ENCODE data around the gene ISM2.

Gene ISM2

DNA sequence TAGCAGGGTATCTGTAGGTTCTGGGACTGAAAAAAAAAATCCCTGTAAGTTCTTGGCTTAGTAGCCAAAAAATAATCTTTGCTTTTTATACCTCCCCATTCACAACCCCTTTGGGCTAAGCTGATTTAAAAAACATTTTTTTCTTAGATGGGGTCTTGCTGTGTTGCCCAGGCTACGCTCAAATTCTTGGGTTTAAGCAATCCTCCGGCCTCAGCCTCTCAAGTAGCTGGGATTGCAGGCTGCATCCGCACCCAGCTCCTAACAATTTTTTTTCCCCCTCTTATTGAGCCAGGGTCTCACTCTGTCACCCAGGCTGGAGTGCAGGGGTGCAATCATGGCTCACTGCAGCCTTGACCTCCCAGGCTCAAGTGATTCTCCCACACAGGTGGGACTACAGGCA is 9.1 kb upstream of the ISM2 start:
- no peak for DNase-seq

DNA sequence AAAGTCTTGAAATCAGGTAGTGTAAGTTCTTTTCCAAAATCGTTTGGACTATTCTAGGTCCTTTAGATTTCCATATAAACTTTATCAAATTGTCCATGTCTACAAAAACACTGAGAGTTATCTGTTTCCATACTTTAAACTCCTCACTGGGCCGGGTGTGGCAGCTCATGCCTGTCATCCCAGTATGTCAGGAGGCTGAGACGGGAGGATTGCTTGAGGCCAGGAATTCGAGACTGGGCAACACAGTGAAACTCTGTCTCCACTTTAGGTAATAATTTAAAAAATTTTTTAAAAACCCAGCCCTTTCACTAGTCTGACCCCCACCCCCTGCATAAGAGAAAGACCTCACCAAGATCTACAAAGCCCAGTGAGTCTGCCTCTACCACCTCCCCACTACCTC is 6.4 kb upstream of the ISM2 start:
- DNase-seq: no peak

DNA sequence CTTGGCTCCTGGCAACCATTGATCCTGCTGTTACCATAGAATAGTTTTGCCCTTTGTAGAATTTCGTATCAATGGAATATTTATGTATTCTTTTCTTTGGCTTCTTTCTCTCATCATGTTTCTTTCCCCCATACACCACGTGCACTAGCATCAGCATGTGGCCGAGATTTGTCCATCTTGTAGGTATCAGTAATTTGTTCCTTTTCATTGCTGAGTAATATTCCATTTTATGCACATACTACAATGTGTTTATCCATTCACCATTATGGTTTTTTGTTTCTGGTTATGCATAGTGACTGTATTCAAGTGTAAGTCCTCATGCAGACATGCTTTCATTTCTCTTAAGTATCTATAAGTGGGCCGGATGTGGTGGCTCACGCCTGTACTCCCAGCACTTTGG is 4.5 kb upstream of the ISM2 start:
- DNase-seq: no peak

DNA sequence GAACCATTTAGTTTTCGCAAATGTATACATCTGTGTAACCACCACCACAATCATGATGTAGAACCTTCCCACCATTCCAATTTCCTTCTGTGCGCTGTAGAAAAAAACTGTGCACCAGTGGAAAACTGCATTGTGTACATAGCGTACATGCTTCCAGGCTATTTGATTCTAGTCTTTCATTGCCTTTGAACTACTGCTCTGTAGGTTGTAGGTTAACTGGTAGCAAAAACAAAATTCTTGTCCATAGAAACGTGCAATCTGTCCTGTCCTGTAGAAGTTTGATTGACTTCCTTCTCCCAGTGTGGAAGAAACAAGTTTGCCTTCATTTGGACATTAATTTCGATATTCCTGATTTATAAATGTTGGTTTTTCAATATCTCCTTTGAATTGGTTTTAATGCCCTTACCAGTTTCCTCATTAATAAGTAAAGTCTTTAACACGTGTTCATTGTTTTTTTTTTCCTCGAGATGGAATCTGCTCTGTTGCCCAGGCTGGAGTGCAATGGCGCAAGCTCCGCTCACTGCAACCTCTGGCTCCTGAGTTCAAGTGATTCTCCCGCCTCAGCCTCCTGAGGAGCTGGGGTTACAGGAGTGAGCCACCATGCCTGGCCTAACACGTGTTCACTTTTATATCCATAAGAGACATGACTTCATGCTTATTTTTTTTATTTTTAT is 3.6 kb upstream of the ISM2 start:
- DNase-seq: no peak

DNA sequence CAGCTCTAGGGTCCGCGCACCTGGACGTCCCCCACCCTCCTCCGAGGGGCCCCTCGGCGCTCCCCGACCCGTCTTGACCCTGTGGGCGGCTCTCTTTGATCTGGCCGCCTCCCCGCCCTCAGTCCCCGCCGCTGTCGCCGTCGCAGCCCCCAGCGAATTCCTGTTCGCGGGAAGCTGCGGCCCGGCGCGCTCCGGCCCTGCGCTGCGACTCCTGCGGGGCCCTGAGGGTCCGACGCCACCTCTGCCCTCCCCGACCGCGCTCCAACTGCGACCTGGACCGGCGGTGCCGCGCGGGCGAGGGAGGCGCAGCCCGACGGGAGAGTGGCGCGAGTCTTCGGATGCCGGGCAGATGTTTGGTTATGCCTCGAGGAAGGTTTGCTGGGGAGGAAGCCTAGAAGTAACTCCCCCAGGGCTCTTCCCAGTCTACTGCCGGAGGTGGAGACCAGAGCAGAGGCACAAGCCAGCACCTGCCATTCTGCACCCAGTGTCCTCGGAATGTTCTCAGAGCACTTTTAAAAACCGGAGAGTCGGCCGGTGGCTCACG is 440 bp upstream of the ISM2 start:
- no peak for DNase-seq

DNA sequence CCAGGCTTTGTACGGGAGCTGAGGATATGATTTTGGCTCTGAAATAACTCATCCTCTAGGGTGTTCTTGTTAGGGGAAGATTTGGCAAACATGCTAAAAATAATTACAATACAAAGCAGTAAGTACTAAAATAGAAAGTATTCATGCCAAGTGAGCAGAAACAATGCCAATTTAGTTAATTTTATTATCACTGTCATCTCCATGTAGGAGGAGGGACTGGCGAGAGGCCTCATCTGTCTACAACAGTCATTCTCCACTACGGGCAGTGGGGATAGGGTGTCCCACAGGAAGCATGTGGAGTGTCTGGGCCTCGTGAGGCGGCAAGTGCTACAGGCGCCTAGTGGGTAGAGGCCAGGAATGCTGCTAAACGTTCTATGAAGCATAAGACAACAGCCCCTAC is 3.3 kb downstream of the ISM2 start:
- DNase-seq: no peak

DNA sequence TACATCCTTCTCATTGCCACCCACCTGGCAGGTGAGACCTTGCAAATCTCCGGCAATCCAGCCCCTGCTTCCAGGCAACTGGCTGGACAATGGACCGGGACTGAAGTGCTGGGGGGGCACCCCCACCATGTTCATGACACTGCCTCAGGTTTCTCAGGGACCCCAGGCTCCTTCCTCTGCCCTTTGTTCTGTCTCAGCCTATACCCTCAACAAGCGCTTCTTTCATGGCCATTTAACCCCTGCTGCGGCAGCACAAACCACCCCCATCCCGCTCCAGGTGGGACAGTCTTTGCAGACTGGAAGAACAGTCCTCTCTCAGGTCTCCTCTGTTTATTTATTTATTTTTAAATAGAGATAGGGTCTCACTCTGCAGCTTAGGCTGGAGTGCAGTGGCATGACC is 7.6 kb downstream of the ISM2 start:
- DNase-seq: no peak

DNA sequence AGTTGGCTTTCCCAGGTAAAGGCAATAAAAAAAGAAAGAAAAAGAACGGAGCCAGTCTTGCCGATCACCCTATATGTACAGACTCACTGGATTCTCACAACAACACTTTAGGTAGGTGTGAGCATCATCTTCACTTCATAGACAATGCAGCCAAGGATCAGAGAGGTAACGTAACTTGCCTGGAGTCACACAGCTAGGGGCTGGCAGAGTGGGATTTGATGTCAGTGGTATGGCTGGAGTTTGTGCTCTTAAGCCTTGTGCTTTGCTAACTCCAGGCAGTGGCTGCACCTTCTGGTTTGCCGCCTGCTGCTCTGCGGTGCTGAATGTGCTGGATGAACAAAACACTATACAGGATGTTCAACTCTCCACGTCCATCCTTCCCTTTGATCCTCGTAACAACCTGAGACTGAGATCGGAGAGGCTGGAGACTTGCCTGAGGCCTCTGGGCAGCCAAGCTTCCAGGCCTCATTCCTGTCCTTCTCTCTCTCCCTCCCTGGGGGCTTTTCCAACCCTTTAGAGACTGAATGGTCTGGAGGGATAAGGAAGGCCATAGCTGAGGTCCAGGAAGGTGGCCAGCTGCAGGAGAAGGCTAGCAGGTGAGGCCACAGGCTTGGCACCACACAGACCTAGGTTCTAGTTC is 8.1 kb downstream of the ISM2 start:
- DNase-seq: no peak

DNA sequence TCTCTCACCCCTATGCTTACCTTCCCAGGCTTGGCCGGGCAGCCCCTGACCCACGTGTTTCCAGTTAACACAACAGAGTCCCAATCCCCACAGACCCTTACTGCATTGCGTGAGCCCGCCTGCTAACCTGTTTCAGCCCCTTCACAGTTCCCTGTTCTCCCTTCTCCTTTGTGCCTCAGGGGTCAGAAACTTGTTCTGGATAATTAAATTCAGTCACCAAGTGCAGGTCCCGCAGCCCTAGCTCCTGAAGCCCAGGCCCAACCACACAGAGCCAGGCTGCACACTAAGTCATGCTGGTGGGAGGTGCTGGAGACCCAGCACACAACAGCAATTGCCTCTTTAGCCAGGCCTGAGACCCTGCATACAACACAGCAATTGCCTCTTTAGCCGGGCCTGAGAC is 9.6 kb downstream of the ISM2 start:
- no peak for DNase-seq

DNA sequence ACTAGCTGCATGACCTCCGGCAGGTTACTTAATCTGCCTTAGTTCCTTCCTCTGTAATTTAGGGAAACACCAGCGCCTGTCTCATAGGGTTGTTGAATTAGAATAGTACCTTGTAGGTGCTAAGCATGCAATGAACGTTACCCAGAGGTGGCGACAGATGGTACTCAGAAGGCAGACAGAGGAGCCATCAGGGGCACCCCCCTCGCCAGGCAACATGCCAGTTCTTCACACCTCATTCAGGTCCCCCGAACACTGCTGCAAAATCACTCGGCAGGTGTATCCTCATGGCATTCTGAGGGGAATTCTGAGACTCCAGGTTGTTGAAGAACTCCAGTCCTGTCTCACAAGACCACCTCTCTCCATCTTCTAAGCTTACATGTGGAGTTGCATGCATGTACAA is 10.1 kb downstream of the ISM2 start:
- DNase-seq: no peak

DNA sequence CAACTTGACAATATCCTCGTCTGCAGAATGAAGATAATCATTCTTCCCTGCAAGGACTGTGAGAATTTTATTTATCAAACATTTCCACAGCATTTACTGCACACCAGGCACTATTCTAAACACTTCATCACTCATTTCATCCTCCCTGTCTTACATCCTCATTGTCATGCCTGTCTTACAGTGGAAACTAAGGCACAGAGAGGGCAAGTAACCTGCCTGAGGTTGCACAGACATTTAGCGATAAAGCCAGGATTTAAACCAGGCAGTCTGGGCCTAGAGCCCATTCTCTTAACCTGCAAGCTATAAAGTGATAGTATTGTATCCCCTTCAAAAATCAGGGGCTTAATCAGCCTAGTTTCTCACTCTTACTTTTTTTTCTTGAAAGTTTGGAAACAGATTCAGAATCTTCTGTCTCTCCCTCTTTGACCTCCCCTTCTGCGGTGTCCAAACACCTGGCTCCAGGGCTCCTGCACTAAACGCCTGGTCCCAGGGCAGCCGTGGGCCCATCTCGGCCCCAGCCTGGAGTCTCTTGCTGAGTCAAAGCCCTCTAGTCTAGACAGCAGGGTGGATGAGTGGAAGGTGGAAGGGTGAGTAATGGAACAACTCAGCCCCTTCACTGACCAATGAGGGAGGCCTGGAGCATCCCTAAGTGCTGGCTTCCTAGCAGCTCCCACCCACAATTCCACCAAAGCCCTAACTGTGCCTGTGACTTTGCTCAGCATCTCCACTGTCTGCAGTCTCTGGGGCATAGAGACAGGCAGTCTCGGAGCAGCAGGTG is 12.5 kb downstream of the ISM2 start:
- DNase-seq: no peak

DNA sequence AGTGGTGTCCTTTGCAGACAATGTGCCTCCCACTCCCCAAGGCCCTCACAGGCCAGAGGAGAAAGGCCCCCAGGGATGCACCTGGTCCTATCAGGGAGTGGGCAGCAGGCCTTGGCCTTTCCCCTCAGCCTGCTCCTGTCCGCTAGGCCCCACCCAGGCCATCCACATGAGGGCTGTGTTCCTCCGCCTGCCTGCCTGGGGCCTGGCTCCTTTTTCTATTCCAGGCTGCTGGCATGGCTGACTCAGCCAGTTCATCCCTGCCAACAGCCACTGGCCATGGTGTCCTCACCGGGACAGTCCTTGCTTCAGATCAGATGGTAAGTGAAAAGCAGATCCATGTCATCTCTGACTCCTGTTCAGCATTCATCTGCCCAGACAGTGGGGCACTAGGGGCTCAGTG is 13.4 kb downstream of the ISM2 start:
- no peak for DNase-seq

DNA sequence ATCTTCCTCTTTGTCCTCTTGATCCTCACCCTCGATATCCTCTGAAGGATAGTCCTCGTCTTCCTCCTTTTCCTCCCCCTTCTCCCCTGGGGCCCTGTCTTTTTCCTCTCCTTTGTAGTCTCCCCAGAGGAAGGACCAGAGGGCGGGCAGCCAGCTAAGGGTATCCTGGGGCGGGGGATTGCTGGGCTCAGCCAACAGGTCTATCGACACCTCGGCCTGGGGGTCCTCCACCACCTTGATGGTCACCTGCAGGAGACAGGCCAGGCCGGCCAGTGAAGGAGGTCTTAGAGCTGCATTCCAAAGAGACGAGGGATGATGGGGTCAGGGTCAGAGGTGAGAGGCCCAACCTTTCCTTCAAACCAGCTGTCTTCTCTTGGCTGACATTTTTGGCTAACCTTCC is 16.2 kb downstream of the ISM2 start:
- no peak for DNase-seq

DNA sequence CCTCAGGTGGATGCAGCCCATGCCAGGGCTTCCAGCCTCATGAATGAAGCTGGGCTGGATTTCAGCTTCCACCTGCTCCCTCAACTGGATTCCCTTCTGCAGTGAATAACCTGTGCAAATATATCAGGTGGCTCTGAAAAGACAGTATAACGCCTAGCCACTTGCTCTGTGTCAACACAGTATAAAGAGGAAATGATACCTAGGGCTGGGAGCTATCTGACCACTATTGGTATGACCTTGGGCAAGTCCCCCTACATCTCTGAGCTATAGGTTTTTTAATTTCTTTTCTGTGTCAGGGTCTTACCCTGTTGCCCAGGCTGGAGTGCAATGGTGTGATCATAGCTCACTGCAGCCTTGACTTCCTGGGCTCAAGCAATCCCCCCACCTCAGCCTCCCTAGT is 19.8 kb downstream of the ISM2 start:
- DNase-seq: no peak

DNA sequence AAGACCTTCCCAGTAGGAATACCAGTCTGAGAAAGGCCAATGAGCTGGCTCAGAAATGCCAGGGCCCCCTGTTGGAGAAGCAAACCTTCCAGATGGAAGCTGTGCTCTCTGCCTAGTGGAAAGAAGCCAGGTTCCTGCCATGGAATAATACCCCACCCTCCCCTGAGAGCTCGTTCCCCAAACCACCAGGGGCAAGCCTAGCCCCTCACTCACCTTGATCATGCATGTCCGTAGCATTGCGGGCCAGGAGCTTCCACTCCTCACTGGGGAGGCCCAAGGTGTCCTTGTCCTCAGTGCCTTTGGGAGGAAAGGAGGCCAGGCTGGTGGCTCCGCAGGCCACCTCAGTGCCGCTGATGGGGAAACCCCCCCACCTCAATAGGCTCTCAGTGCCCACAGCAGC is 20.6 kb downstream of the ISM2 start:
- no peak for DNase-seq

DNA sequence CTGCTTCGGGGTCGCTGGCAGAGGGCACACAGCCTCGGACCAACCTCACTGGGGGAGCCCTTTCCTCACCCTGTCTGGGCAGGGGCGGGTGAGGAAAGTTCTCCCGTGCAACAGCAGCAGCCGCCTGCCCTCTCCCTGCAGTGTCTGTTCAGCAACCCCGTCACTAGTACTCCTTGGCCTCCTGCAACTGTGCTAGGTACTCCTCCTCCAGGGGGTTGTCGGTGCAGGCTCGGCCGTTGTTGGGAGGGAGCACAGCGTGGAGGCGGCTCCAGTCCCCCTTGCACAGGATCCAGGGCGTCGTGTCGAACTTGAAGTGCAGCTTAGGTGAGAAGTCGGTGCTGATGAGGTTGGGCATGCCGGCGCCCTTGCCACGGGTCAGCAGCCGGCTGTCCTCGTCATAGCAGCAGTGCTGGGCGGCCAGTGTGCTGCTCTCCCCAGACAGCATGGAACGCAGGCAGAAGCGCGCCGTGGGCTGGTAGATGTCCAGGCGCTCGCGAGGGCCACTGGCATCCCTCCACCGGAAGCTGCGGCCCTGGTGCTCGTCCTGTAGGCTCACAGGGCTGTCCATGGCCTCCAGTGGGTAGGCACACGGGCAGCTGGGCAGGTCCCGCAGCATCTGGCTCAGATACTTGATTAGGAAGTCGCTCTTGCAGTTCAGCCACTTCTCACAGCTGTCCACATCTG is 23.0 kb downstream of the ISM2 start:
- DNase-seq: no peak

DNA sequence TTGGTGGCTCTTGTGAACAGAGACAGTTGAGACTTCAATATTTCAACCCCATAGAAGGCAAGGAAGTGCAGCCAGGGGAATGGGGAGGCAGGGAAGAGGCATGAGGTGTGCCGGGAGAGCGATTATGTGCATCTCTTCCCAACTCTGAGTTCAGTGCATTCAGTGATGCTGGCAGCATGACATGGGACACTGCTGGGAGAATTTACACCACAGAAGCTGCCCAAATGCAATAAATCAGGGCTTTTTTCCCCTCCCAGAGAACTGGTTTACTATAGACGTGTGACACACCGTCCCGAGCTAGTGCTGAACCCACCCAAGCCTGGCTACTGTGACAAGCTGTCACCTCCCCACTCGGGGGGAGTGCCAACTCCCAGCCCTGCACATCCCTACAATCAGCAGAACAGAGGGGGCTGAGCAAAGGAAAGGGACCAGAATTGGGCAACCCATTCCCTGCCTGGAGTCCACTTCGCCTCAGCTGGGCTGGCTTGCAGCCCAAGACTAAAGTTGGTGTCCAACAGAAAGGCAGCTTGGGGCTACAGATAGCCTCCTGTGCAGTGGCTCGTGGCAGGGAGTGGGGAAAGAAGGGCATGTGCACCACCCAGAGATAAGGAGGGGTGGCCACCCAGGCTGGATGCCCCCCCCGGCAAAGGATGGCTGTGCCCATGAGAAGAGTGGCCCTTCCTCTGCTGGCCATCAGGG is 24.0 kb downstream of the ISM2 start:
- no peak for DNase-seq

DNA sequence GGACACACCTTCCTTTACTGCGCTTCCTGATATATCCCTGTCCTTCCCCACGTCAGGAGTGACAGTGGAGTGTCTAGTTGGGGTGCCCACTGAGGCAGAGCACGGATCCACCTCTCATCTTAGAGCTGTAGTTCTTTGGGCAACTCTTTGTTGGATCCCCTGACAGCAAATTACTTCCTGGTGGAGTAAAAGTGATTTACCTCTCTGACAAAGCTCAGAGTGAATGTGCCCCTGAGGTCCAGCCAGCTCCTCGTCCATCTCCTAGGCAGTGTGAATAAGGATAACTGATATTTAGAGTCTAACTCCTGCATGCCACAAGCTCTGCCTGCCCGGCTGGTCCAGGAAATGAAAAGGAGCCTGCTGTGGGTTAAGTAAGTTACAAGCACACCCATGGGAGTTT is 24.7 kb downstream of the ISM2 start:
- no peak for DNase-seq

DNA sequence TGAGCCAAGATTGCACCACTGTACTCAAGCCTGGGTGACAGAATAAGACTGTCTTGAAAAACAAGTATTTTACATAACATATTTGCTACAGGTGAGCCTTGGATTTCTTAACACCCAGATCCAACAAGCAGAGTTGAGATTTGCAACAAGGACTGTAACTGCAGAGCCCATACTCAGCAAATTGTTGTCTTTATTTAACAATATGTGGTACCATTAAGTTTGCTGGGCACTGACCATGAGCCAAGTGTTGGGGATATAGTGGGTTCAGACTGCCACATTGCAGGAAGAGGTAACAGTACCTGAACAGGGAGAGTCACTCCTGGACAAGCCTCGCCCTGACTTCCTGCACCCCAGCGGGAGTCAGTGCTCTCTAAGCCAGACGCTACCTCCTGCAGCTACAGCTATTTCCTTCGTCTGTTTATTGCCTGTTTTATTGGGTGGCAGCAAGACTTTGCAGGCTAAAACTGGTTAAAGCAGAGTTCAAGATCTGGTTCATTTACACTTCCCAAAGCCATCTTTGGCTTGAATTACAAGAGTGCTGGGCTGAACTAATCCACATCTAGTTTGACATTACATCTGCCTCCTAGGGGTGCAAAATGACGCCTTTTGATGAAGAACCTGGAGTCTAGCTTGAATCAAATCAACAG is 28.3 kb downstream of the ISM2 start:
- no peak for DNase-seq

DNA sequence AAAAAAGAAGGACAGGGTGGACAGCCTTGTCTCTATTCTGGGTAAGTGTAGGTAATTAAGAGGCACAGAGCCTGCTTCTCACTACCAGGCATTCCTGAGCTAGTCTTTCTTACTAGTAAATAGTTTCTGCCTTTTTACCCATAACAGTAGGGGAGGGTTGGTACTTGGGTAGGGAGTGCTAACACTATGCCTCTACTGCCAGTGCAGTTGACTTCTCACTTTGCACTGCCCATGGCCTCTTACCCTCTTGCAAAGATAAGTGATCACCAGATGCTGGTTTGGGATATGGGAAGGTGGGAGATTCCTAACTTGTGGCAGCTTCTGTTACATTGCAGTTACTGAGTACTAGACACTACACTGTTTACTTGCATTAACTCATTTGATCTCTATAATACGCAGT is 29.1 kb downstream of the ISM2 start:
- DNase-seq: no peak

DNA sequence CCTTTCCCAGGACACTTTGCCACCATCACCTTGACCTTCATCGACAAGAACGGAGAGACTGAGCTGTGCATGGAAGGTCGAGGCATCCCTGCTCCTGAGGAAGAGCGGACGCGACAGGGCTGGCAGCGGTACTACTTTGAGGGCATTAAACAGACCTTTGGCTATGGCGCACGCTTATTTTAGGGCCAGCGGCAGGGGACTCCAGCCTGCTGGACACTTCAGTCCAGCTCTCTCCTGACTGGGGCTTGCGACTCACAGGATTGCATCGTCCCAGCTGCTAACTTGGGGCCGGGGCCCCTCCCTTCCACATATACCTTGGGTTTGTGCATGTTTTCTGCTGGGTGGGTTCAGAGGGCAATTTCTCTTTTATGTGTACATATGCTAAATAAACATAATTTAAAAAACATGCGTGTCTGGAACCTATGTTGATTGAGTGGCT is 29.5 kb downstream of the ISM2 start:
- DNase-seq: no peak

DNA sequence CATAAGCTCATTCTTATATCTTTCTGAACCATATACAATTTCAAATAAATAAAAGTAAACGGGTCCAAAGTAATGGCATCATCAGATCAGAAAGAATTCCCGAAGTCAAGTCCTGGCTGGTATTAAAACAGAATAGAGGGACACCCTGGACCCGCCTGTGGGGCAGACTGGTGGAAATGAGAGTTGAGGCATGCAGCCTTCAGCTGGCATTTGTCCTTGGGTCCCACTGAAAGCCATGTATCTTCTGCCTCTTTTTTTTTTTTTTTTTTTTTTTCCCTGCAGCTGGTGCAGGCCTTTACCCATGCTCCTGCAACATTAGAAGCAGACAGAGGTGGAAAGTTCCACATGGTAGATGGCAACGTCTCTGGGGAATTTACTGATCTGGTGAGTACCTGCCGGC is 30.8 kb downstream of the ISM2 start:
- DNase-seq: no peak
